NB4 (cell line): ENCODE data around the gene ZNF500.

Experiments
- MYC ChIP-seq: IDR thresholded peaks from 2 replicates; pipeline ENCODE4 v1.6.1; 2011; ENCODE audit warnings: low read depth, low read length
- POLR2A ChIP-seq: IDR thresholded peaks from 2 replicates; pipeline ENCODE4 v1.6.1; 2011; ENCODE audit warnings: mild to moderate bottlenecking; ENCODE audit not compliant: insufficient read length; ENCODE audit errors: extremely low read depth
- TF ChIP-seq, protein P1 (sequence below): IDR thresholded peaks from one replicate; pipeline ENCODE4 v1.5.1; 2012; ENCODE audit warnings: low read depth, low read length
- TF ChIP-seq, protein P2 (sequence below): IDR thresholded peaks from 2 replicates; pipeline ENCODE4 v1.6.1; 2011; ENCODE audit warnings: low read depth, low read length

DNA sequence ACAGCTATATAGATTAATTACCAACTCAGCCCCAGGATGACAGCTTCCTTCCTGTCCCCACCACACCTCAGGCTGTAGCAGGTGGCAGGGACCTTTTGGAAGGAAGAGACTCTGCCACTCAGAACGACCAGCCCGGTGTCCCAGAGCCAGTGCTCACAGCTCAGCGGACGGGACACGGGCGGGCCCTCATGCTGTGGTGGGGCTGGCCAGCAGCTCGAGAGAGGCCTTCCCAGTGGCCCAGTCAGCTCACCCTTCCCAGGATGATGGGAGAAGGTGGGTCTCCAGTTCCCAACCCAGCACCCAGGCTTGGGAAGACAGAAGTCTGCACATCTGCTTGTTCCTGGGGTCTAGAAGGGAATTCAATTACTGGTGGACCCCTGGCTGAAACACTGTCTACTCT is 63.1 kb downstream of the ZNF500 start:
- TF ChIP-seq, protein P1, sequence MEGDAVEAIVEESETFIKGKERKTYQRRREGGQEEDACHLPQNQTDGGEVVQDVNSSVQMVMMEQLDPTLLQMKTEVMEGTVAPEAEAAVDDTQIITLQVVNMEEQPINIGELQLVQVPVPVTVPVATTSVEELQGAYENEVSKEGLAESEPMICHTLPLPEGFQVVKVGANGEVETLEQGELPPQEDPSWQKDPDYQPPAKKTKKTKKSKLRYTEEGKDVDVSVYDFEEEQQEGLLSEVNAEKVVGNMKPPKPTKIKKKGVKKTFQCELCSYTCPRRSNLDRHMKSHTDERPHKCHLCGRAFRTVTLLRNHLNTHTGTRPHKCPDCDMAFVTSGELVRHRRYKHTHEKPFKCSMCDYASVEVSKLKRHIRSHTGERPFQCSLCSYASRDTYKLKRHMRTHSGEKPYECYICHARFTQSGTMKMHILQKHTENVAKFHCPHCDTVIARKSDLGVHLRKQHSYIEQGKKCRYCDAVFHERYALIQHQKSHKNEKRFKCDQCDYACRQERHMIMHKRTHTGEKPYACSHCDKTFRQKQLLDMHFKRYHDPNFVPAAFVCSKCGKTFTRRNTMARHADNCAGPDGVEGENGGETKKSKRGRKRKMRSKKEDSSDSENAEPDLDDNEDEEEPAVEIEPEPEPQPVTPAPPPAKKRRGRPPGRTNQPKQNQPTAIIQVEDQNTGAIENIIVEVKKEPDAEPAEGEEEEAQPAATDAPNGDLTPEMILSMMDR, result no peak
- no peak for TF ChIP-seq POLR2A
- TF ChIP-seq, protein P2, sequence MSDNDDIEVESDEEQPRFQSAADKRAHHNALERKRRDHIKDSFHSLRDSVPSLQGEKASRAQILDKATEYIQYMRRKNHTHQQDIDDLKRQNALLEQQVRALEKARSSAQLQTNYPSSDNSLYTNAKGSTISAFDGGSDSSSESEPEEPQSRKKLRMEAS, result no peak
- no peak for TF ChIP-seq MYC
